Parathyroid adenoma (tissue), 2 donors: ENCODE measurements around the gene MNT.

Experiments
- H2AFZ ChIP-seq: fragments of 300-600 bp; sonication (generic); one replicate; pipeline ENCODE4 v1.7.0; 2017; ENCODE audit warnings: antibody characterized with exemption, mild to moderate bottlenecking
- H3K27ac ChIP-seq: fragments of 300-600 bp; sonication (generic); one replicate; pipeline ENCODE4 v1.7.0; 2017
- H3K27me3 ChIP-seq: fragments of 300-600 bp; sonication (generic); one replicate; pipeline ENCODE4 v1.7.0; 2017; ENCODE audit warnings: low read length; ENCODE audit not compliant: control insufficient read depth, insufficient read depth
- H3K36me3 ChIP-seq: fragments of 300-600 bp; sonication (generic); one replicate; pipeline ENCODE4 v1.7.0; 2017; ENCODE audit warnings: low read length; ENCODE audit not compliant: control insufficient read depth, insufficient read depth
- H3K4me1 ChIP-seq: fragments of 300-600 bp; sonication (generic); one replicate; pipeline ENCODE4 v1.7.0; 2017; ENCODE audit warnings: control low read depth
- H3K4me2 ChIP-seq: fragments of 300-600 bp; sonication (generic); one replicate; pipeline ENCODE4 v1.7.0; 2017; ENCODE audit warnings: low read length
- H3K4me3 ChIP-seq: fragments of 300-600 bp; sonication (generic); one replicate; pipeline ENCODE4 v1.7.0; 2017; ENCODE audit warnings: low read depth, low read length
- H3K79me2 ChIP-seq: fragments of 300-600 bp; sonication (generic); one replicate; pipeline ENCODE4 v1.7.0; 2017; ENCODE audit warnings: control low read depth
- H3K9ac ChIP-seq: fragments of 300-600 bp; sonication (generic); one replicate; pipeline ENCODE4 v1.7.0; 2017; ENCODE audit warnings: mild to moderate bottlenecking
- H3K9me3 ChIP-seq: fragments of 300-600 bp; sonication (generic); one replicate; pipeline ENCODE4 v1.7.0; 2017; ENCODE audit warnings: low read length; ENCODE audit not compliant: control insufficient read depth
- TF ChIP-seq, protein P1 (sequence below): fragments of 300-600 bp; sonication (generic); IDR thresholded peaks from one replicate; pipeline ENCODE4 v1.7.0; 2017; ENCODE audit warnings: antibody characterized with exemption, mild to moderate bottlenecking
- donor health status: primary hyperparathyroidism.

MNT gene

DNA sequence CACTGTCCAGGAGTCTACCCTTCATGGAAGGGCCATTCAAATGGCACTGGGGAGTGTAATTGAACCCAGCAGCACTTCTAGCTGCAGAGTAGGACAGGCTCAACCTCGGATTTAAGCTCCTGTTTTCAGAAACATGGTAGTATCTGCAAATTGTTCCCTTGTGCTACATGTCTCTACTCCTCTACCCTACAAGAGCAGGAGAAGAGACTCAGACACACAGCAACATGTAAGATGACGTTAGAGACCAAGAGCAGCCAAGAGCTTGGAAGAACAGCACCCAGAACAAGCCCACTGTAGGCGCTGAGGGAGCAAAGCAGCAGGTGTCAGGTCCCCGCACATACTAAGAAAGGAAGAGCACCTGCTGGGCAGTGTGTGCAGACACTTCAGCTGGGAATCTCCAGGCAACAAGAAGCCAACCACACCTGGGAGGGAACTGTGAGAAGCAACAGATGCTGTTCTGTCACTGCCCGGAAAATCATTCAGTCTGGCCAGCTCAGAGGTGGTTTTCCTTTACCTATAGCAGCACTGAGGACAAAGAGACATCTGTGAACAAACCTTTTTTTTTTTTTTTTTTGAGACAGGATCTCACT lies 35.6 kb upstream of the MNT start:
- no peak overlapping the region for H2AFZ ChIP-seq
- no peaks in the 10 kb centered on the region for H3K4me1 ChIP-seq
- H3K27ac ChIP-seq: no peak overlapping the region
- no peaks in the 10 kb centered on the region for H3K27me3 ChIP-seq
- TF ChIP-seq, protein P1, sequence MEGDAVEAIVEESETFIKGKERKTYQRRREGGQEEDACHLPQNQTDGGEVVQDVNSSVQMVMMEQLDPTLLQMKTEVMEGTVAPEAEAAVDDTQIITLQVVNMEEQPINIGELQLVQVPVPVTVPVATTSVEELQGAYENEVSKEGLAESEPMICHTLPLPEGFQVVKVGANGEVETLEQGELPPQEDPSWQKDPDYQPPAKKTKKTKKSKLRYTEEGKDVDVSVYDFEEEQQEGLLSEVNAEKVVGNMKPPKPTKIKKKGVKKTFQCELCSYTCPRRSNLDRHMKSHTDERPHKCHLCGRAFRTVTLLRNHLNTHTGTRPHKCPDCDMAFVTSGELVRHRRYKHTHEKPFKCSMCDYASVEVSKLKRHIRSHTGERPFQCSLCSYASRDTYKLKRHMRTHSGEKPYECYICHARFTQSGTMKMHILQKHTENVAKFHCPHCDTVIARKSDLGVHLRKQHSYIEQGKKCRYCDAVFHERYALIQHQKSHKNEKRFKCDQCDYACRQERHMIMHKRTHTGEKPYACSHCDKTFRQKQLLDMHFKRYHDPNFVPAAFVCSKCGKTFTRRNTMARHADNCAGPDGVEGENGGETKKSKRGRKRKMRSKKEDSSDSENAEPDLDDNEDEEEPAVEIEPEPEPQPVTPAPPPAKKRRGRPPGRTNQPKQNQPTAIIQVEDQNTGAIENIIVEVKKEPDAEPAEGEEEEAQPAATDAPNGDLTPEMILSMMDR: no peak
- H3K36me3 ChIP-seq: no peaks in the 10 kb centered on the region
- no peak overlapping the region for H3K4me2 ChIP-seq
- peaks cover 20% of the 10 kb centered on the region for H3K79me2 ChIP-seq
- no peak overlapping the region for H3K9ac ChIP-seq
- H3K9me3 ChIP-seq: no peaks in the 10 kb centered on the region
- no peak overlapping the region for H3K4me3 ChIP-seq

DNA sequence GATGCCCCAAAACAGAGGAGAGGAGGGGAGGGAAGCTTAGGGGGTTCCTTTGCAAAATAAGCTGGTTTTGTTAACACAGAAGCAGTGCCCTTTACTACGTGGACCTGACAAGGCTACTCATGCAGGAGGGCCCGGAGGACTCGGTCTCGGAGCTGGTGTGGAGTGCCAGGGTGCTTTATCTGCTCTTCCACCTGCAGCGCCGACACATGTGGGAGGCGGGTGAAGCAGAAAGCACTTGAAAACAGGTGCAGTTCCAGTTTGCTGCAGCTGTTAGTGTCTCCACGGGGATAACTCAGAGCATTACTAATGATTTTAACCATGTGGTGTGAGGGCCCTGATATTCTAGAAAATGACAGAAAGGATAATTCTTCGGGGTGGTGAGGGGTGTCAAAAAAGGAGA lies 35.0 kb upstream of the MNT start:
- TF ChIP-seq, protein P1: no peak
- Histone ChIP-seq H3K36me3 (no peaks in the 10 kb centered on the region), H3K9ac (no peak overlapping the region), H3K27me3 (no peaks in the 10 kb centered on the region), H2AFZ (no peak overlapping the region), H3K9me3 (no peaks in the 10 kb centered on the region), H3K4me1 (no peaks in the 10 kb centered on the region), H3K27ac (no peak overlapping the region), H3K4me2 (no peak overlapping the region), H3K4me3 (no peak overlapping the region), H3K79me2 (peaks cover 17% of the 10 kb centered on the region)

DNA sequence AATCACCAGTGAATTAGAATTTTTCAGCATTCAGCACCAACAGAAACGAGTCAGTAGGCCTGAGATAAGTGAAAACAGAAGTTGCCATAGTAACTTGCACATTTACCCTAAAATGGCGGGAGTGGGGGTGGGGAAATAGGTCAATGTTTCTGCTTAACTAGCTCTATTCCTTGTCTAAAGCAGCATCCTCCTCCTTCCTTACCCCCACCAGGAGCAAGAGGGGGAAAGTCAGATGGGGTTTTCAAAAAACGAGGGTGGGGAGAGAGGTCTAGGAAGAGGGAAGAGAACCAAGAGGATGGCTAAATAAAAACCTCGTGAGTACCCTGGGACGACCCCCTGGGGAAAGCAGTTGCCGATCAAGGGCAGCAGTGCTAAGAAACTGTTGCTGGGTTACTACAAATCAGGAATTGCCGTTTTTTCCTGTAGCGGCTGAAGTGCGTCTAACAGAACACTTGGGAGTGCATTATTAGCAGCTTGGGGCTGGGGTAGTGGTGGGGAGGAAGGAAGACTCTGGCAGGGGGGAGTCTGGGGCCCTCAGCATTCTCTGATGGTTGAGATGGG lies 34.4 kb upstream of the MNT start:
- peaks cover 14% of the 10 kb centered on the region for H3K79me2 ChIP-seq
- no peaks in the 10 kb centered on the region for H3K36me3 ChIP-seq
- no peak overlapping the region for H3K9ac ChIP-seq

DNA sequence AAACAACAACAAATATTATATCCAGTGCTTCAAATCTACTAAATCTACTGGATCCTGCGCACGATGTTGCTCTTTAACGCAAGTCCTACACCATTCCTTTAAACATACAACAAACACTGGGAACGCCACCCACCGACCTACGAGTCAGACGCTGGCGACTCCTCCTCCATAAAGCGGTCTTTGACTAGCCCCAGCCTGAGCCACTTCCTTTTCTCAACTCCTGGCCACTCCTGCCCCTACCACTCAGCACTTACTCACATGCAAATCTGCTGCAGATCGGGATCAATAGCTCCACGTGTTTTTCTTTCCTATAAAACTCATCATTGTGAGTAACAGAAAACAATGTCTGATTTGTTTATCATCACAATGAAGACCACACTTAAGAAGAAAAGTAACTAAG lies 32.8 kb upstream of the MNT start:
- H2AFZ ChIP-seq: no peak overlapping the region
- no peaks in the 10 kb centered on the region for H3K9me3 ChIP-seq
- no peaks in the 10 kb centered on the region for H3K4me1 ChIP-seq
- H3K27ac ChIP-seq: no peak overlapping the region
- no peak overlapping the region for H3K4me3 ChIP-seq
- H3K4me2 ChIP-seq: no peak overlapping the region
- H3K27me3 ChIP-seq: no peaks in the 10 kb centered on the region
- TF ChIP-seq, protein P1: no peak
- H3K36me3 ChIP-seq: no peaks in the 10 kb centered on the region
- H3K9ac ChIP-seq: no peak overlapping the region
- peaks cover 10% of the 10 kb centered on the region for H3K79me2 ChIP-seq

More for the DNA sequence above, 34.4 kb upstream of the MNT start:
- TF ChIP-seq, protein P1: no peak
- no peak overlapping the region for H3K4me2 ChIP-seq
- H3K4me1 ChIP-seq: no peaks in the 10 kb centered on the region
- no peaks in the 10 kb centered on the region for H3K9me3 ChIP-seq
- no peaks in the 10 kb centered on the region for H3K27me3 ChIP-seq
- no peak overlapping the region for H3K4me3 ChIP-seq
- no peak overlapping the region for H3K27ac ChIP-seq
- no peak overlapping the region for H2AFZ ChIP-seq

DNA sequence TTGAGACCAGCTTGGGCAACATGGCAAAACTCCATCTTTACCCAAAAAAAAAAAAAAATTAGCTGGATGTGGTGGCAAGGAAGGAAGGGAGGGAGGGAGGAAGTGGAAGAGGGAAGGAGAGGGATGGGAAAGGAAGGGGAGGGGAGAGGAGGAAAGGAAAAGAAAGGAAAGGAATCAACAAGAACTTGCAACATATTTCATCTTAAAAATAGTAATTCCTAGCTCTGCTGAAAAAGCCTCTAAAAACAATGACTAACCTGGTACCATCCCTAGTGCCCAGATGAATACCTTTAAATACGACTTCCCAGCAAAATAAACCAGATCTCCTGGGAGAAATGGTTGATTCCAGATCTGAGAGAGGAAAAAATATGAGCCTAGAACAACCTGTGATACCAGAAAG lies 27.1 kb upstream of the MNT start:
- H3K9me3 ChIP-seq: no peaks in the 10 kb centered on the region
- H3K4me2 ChIP-seq: no peak overlapping the region
- H3K36me3 ChIP-seq: no peaks in the 10 kb centered on the region

More for the DNA sequence above, 27.1 kb upstream of the MNT start:
- Histone ChIP-seq H2AFZ (no peak overlapping the region), H3K4me1 (no peaks in the 10 kb centered on the region), H3K4me3 (no peak overlapping the region), H3K9ac (no peak overlapping the region), H3K27ac (no peak overlapping the region), H3K79me2 (no peaks in the 10 kb centered on the region), H3K27me3 (no peaks in the 10 kb centered on the region)
- TF ChIP-seq, protein P1: no peak
